ENCODE results near the gene PALLD.
A peak's percentile ranks its signal among the peaks of the same experiment; 100 is the strongest.
"Not testable (repeated sequence)": the region's sequence is repeated elsewhere in the genome, so short reads cannot be mapped to it uniquely, and the experiment has no call there.

The PALLD gene

DNA sequence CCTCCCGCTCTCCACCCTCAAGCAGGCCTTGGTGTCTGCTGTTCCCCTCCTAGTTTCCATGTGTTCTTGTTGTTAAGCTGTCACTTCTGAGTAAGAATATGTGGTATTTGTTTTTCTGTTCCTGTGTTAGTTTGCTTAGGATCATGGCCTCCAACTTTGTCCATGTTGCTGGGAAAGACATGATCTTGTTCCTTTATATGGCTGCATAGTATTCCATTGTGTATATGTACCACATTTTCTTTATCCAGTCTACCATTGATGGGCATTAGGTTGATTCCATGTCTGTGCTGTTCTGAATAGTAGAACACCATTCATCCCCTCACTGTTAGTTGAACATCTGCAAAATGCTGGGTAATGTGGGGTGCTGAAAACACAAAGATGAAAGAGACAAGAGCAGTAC lies 222.9 kb downstream of the PALLD start:
- no peak for DNase-seq (ENCODE audit: insufficient read length, low spot score)
- FAIRE-seq: no peak

GRCh38 chr4:168720396-168720900 lies 223.6 kb downstream of the PALLD start:
- DNase-seq (ENCODE audit: insufficient read length, low spot score) (no peak), FAIRE-seq (no peak)

DNA sequence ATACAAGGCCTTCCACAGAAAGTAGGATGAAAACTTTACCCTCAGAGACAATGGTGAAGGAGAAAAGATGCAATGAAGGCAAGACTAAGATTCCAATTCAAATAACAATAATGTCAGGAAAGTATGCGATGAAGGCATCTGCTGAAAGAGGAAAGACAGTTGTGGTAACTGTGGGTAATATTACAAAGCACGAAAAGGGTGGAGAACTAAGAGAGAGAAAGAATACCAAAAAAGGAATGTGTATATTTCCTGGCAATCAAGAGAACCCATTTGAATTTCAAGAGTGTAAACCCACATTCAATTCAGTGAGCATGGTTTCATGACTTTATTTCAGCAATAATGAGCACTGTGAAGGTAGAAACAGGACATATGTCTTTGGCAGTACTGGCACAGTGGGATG lies 225.5 kb downstream of the PALLD start:
- DNase-seq (ENCODE audit: insufficient read length, low spot score): no peak
- no peak for FAIRE-seq

- no peak for DNase-seq (ENCODE audit: insufficient read length, low spot score)
- FAIRE-seq: peak; percentile 51
Measured at GRCh38 chr4:168723020-168723419, 226.2 kb downstream of the PALLD start.

DNA sequence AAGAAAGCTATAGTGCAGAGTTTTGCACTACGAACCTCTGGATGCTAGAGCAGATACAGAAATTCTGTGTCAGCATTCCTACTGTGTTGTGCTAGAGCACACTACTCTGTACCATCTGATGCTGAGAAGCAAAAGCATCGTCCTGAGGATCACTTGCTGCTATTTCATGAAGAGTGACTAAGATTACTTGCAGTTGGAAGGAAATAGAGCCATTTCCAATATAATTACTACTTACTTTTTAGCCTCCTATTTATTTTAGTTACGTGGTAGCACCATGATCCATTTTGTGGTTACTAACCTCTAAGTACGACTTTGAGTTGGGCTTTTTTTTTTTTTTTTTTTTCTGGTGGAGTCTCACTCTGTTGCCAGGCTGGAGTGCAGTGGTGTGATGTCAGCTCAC lies 226.7 kb downstream of the PALLD start:
- FAIRE-seq (no peak), DNase-seq (ENCODE audit: insufficient read length, low spot score) (no peak)

DNA sequence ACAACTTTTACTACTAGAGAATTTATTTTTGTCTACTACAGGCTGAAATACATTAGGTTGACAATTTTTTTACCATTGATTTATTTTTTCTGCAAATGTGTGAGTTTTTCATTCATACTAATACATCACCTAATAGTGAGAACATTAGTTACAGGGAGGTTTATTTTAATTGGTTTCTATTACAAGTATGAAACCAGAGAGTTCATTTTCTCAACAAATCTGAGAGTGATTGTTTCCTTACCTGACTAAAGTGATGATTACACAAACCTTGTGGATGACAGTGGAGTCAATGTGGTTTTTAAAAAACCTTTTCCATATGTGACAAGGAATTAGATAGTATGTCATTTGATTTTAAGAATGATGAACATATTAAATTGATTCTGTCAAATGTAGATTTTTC lies 227.4 kb downstream of the PALLD start:
- DNase-seq (ENCODE audit: insufficient read length, low spot score): no peak
- FAIRE-seq: no peak

DNA sequence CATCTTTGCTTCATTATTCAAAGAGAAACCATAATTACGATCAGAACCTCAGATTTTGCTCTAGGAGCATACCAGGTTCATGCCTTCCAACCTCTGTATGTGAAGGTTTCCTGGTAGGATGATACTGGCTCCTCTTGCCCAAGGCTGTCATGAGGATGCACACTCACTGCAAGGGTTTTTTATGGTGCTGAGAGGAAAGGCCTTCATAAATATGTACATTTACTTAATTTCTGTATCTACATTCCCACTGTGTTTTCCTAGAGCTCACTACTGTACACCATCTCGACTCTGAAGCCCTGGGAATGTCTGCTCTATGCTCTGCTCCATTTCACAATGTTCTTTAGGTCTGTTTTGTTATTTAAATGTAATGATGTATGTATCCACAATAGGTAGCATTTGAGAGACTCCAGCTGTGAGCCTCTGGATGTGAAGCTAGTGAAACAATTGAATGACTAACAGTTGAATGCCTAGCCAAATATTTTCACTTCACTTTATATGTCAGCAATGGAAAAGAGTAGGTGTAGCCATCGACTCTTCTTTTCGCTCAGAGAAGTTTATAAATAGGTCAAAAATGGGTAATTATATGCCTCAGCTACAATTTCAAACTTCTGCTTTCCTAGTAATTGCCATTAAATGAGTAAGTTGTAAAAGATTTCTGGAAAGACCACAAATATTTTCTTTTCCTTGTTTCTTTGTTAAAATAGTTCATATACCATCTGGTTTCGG lies 228.0 kb downstream of the PALLD start:
- no peak for DNase-seq (ENCODE audit: insufficient read length, low spot score)
- peak; percentile 47 for FAIRE-seq

DNA sequence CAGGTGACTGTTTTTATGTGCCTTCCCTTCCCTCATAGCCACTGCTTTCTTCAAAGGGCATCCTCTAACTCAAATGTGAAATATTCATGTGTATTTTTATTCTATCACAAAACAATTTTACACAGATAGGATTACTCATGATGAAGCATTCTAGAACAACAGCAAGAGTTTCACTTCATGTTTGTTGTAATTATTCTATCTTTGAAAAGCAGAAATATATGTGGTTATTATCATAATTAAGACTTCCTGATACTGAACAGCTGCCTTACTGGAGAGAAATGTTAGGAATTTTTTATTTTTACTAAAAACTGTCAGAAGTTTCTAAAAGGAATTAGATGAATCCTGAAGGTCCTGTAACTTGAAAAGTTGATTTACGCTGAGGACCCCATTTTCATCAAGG lies 229.1 kb downstream of the PALLD start:
- FAIRE-seq (no peak), DNase-seq (ENCODE audit: insufficient read length, low spot score) (no peak)

DNA sequence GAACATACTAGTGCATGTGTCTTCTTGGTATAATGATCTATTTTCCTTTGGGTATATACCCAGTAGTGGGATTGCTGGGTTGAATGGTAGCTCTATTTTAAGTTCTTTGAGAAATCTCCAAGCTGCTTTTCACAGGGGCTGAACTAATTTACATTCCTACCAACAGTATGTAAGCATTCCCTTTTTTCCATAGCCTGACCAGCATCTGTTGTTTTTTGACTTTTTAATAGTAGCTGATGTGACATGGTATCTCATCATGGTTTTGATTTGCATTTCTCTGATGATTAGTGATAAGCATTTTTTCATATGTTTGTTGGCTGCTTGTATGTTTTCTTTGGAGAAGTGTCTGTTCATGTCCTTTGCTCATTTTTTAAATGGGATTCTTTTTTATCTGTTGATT lies 230.3 kb downstream of the PALLD start:
- not testable (repeated sequence) for FAIRE-seq; DNase-seq (ENCODE audit: insufficient read length, low spot score)

DNA sequence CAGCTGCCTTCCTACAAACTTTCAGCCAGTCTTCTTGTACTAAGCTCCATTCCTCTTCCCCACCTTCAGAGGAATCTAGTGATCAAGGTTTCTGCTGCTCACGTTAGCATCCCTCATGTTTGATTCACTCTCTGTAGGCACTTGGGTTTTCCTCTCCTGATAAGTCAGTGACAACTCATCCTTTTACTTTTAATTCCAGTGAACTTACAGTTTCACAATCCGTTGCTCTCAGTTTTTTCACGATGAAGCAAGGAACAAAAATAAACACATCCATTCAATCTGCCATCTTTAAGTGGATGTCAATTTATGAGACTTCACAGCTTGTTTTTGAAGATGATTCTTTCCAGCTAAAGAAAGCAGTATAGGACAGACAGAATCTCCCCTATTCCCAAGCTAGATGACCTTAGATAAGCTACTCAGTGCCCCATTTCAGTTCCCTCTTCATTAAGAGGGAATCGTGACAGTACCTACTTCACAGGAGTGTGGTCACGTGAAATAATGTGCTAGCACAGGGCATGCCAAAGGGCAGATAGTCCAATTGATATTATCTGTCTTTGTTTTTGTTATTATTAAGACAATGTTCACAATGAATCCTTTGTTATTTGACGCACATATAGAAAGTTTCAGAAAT lies 234.3 kb downstream of the PALLD start:
- FAIRE-seq: no peak

DNA sequence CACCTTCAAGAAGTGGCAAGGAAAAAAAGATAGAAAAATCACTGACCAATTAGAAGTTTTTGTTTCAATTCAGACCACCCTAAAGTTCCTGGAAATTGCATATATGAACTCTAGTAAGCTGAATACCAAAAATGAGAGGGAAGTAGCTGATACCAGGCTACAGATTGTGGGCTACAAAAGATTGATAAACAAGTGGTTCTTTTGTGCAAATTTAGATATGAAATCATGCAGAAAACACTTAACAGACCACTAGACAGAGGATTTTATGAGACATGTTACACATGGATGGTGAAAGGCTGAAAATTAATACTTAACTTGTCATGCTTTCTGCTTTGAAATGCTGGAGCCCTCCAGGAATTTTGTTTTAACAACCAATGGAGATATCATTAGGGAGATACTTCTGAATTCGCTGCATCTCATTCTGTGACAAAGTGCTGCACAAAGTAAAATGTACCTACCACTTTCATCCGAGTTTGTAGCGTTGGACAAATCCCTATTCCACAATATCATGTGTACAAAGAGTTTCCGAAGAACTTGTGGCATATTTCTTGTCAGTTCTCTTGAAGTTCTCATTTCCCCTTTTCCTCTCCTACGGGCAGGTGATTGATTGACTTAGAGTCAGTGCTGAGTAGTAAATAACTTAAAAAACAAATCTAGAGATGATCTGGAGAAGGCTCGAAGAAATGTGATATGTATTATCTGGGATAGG lies 235.0 kb downstream of the PALLD start:
- FAIRE-seq: peak; percentile 49
- no peak for DNase-seq (ENCODE audit: insufficient read length, low spot score)

More for the DNA sequence above, 234.3 kb downstream of the PALLD start:
- no peak for DNase-seq (ENCODE audit: insufficient read length, low spot score)

- DNase-seq (ENCODE audit: insufficient read length, low spot score): no peak
- no peak for FAIRE-seq
Measured at GRCh38 chr4:168732714-168733113, 235.9 kb downstream of the PALLD start.

- FAIRE-seq (no peak), DNase-seq (ENCODE audit: insufficient read length, low spot score) (no peak)
Measured at GRCh38 chr4:168734703-168735678, 238.1 kb downstream of the PALLD start.

GRCh38 chr4:168735735-168736134 lies 238.9 kb downstream of the PALLD start:
- DNase-seq (ENCODE audit: insufficient read length, low spot score) (no peak), FAIRE-seq (no peak)

GRCh38 chr4:168736860-168737805 lies 240.3 kb downstream of the PALLD start:
- no peak for FAIRE-seq

GRCh38 chr4:168737806-168738172 lies 240.9 kb downstream of the PALLD start:
- FAIRE-seq (no peak), DNase-seq (ENCODE audit: insufficient read length, low spot score) (no peak)

More at GRCh38 chr4:168736860-168737805, 240.3 kb downstream of the PALLD start:
- DNase-seq (ENCODE audit: insufficient read length, low spot score): no peak

DNA sequence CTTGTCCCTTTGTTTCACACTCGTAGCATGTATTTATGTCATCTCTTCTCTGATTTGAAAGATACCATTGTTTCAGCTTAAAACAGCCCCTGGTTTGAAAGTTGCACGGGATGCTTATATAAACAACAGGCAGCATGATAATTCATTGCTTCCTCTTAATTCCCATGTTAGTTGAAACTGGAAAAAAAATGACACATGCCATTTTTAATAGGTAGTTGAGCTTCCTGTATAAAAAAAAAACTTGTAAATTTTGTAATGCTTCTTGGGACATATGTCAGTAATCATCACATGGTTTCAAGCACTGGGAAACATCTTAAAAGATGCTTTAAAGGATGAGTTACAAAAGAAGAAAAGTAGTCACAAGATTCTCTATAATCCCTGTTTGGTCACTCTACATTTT lies 243.0 kb downstream of the PALLD start:
- DNase-seq (ENCODE audit: insufficient read length, low spot score): no peak
- no peak for FAIRE-seq

DNA sequence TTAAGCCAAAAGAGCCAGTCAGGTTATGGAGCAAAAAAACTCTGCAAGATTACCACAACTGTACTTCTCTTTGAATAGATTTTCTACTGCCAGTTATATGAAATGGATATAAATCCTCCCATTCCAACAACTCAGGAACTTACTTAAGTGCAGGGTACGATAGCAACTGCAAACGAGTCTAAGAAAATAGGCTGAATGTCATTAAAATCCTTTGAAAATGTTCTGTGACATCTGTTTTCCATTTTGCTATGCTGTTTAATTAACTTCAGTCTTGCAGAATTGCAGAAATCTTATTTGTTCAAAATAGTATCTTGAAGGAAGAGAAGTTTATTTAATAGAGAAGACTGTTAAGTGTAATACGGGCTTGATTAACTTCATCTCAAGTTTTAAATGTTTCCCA lies 243.8 kb downstream of the PALLD start:
- FAIRE-seq: no peak
- no peak for DNase-seq (ENCODE audit: insufficient read length, low spot score)

All from GM19239 (cell line).